ENCODE measurements around the gene PPP1R3G.

Gene PPP1R3G

GRCh38 chr6:5084781-5085647, at the start of gene PPP1R3G:
Gene PPP1R3G, plus strand, starts transcription at chr6:5085341. Its CDS starts 145 bp downstream, at chr6:5085486.
- TF ChIP-seq CTCF (IDR thresholded peaks at IDR 0.05; ENCODE audit: insufficient read depth, low read depth, low read length, missing control alignments), result no peak
- peak within 1 kb of the TSS; percentile 87 for H3K4me3 ChIP-seq (ENCODE audit: low read depth, low read length)
- peak; percentile 60 for DNase-seq (ENCODE audit: low read depth)

GRCh38 chr6:5036269-5036668, 48.9 kb upstream of the PPP1R3G start:
- TF ChIP-seq CTCF (IDR thresholded peaks at IDR 0.05; ENCODE audit: insufficient read depth, low read depth, low read length, missing control alignments), result no peak
- DNase-seq (ENCODE audit: low read depth), result peak; percentile 37
- no peak overlapping the region for H3K4me3 ChIP-seq (ENCODE audit: low read depth, low read length)

GRCh38 chr6:5041955-5042354, 43.2 kb upstream of the PPP1R3G start:
- DNase-seq (ENCODE audit: low read depth), result no peak
- H3K4me3 ChIP-seq (ENCODE audit: low read depth, low read length), result no peak overlapping the region
- TF ChIP-seq CTCF (IDR thresholded peaks at IDR 0.05; ENCODE audit: insufficient read depth, low read depth, low read length, missing control alignments), result no peak

GRCh38 chr6:5042436-5042835, 42.7 kb upstream of the PPP1R3G start:
- H3K4me3 ChIP-seq (ENCODE audit: low read depth, low read length), result no peak overlapping the region
- no peak for DNase-seq (ENCODE audit: low read depth)
- no peak for TF ChIP-seq CTCF (IDR thresholded peaks at IDR 0.05; ENCODE audit: insufficient read depth, low read depth, low read length, missing control alignments)

GRCh38 chr6:5044866-5045265, 40.3 kb upstream of the PPP1R3G start:
- no peak overlapping the region for H3K4me3 ChIP-seq (ENCODE audit: low read depth, low read length)
- DNase-seq (ENCODE audit: low read depth), result no peak
- TF ChIP-seq CTCF (IDR thresholded peaks at IDR 0.05; ENCODE audit: insufficient read depth, low read depth, low read length, missing control alignments), result no peak

- no peak overlapping the region for H3K4me3 ChIP-seq (ENCODE audit: low read depth, low read length)
- no peak for DNase-seq (ENCODE audit: low read depth)
- no peak for TF ChIP-seq CTCF (IDR thresholded peaks at IDR 0.05; ENCODE audit: insufficient read depth, low read depth, low read length, missing control alignments)
Observed at GRCh38 chr6:5045416-5045815, 39.7 kb upstream of the PPP1R3G start.

GRCh38 chr6:5046430-5046829, 38.7 kb upstream of the PPP1R3G start:
- DNase-seq (ENCODE audit: low read depth), result no peak
- no peak for TF ChIP-seq CTCF (IDR thresholded peaks at IDR 0.05; ENCODE audit: insufficient read depth, low read depth, low read length, missing control alignments)
- H3K4me3 ChIP-seq (ENCODE audit: low read depth, low read length), result no peak overlapping the region

All from GM12865 (cell line).